CD4-positive, alpha-beta T cell treated with Interleukin-4 for 1 hour (primary cell): ENCODE results near the gene SPRY1.

Experiments
- DNase-seq, 2 donors: peaks; one replicate each; pipeline ENCODE4 v3.0.0-alpha.2; 2020 to 2022

Gene SPRY1, protein sequence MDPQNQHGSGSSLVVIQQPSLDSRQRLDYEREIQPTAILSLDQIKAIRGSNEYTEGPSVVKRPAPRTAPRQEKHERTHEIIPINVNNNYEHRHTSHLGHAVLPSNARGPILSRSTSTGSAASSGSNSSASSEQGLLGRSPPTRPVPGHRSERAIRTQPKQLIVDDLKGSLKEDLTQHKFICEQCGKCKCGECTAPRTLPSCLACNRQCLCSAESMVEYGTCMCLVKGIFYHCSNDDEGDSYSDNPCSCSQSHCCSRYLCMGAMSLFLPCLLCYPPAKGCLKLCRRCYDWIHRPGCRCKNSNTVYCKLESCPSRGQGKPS

GRCh38 chr4:123396307-123397143 is at the start of gene SPRY1:
Gene SPRY1 (plus strand): TSS chr4:123396795. CDS start chr4:123401592, 4,797 bp downstream.
- peak; percentile 78 to 80 for DNase-seq

GRCh38 chr4:123346951-123347350 is 49.6 kb upstream of the SPRY1 start:
- DNase-seq, result no peak

GRCh38 chr4:123348946-123349345 is 47.6 kb upstream of the SPRY1 start:
- DNase-seq, result no peak

DNA sequence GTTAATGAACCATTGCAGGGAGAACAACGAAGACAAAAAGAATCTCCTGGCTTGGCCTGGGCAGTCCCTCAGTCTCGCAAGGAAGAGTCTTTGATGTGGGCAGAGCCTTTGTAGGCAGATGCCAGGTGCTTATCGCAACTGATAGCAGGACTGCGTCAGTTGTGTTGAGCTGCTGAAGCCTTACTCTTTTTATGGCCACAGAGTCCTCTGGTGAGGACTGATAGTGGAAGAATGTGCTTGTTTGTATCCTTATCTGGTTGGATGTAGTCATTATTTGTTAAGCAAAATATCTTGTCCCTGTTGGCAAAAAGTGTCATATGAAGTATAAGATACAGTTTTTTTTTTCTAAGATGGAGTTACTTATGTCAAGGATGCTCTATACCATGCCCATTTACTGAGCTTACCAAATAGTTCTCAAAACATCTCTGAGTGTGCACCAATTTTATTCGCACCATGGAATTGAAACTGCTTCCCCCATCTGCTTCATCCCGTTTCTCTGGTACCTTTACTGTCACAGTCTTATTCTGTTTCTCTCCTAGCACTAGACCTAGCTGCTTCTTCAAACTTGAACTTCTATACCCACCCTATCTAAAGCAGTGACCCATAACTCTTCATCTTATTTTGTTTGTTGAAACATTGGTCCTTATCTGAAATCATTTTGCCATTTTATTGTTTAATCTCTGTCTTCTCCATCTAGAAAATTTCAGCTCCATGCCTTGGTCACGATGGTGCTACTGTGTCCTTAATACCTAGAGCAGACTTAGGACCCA is 47.0 kb upstream of the SPRY1 start:
- no peak for DNase-seq

- DNase-seq, result no peak
These were observed 46.4 kb upstream of the SPRY1 start for GRCh38 chr4:123350191-123350544.

DNA sequence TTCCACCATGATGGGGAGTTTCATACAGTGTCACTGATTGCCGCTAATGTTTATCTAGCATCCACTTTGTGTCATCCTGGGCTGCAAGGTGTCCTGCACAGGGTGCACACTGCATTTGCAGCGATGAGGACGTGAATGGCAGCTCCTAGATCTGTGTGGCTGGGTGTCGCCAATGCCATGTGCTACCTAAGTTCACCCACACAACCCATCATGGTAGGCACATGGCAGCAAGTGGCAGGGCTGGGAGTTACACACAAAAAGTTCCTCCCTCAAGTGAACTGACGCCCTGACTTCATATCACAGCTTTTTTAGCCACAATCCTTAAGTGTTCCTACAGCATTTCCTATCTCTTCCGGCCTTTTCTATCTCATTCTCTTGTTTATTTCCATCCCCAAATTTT is 45.9 kb upstream of the SPRY1 start:
- no peak for DNase-seq

DNA sequence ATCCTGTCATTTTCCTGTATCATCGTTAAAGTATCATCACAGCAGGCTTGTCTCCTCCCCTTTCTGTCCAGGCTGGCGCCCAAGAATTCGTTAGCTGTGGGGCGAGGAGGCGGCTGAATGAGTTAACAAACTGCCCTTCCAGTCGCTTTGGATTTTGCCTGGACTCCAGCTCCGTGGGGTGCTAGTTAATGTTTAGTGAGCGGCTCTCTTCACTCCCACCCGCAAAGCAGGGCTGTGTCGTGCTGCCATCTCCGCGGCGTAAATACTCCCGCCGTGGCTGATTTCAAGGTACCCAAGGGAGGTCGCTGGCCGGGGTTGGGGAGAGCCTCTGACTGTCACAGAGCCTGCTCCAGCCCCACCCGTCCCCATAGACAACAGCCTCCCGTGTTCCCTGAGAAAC is 44.9 kb upstream of the SPRY1 start:
- DNase-seq, result no peak

GRCh38 chr4:123352240-123352945 is 44.2 kb upstream of the SPRY1 start:
- DNase-seq, result no peak

- DNase-seq, result no peak
These were observed 43.6 kb upstream of the SPRY1 start for GRCh38 chr4:123352966-123353365.

DNA sequence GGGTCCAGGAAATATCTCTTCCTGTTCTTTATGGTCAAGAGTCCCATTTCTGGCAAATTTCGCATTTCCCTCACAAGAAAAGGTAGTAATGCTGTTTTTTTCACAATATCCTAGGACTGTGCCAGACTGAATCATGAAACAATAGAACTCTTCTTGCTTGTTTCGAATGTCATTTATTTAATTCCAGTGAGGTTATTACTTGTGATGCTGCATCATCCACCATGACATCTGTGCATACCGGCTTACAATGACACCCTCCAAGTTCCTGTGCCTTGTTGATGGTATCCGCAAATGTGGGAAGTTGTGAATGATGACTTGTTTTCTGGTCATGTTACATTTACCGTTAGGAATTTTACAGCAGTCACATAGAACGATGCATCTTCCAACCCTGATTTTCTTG is 42.9 kb upstream of the SPRY1 start:
- no peak for DNase-seq

- no peak for DNase-seq
These were observed 41.9 kb upstream of the SPRY1 start for GRCh38 chr4:123354701-123355100.

DNA sequence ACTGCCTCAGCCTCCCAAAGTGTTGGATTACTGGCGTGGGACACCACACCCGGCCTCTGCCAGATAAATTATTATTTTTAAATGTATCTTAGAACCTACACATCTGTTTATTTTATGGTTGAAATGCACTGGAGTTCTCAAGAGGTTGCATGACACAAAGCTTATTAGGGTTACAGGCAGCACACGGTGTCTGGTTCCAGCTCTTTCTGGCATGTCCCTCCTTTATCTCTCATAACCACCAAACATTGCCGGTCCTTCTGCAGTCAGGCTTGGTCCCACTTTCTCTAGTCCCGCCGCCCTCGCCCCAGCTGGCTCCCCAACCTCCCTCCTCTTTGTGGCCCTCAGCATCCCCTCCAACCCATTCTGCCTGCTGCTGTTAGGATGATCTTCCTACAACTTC is 39.7 kb upstream of the SPRY1 start:
- DNase-seq, result no peak

GRCh38 chr4:123359449-123360315 is 36.9 kb upstream of the SPRY1 start:
- DNase-seq, result no peak

DNA sequence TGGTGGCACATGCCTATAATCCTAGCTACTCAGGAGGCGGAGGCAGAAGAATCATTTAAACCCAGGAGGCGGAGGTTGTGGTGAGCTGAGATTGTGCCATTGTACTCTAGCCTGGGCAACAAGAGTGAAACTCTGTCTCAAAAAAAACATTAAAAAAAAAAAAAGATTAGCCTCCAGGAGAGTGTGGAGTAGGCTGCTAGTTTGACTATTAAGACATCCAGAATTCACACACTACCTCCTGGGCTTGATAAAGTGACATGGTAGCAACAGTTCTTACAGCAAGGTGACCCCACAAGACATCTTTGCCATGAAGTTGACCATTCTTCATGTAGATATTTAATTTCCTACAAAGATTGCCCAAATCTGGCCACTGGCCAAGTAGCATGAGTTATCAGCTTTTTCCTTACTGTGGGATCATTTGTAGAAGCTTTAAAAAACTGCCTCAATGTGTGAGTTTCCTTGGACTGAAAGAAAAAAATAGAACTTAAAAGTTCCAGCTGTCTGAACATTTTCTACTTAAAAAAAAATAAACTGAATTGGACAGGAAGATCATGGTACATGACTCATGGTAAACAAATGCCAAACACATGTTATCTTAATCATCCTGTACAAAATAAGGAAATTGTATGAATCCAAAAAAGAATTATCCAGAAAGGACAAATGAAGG is 35.3 kb upstream of the SPRY1 start:
- no peak for DNase-seq

- no peak for DNase-seq
These were observed 34.5 kb upstream of the SPRY1 start for GRCh38 chr4:123362103-123362502.

GRCh38 chr4:123363729-123364128 is 32.9 kb upstream of the SPRY1 start:
- no peak for DNase-seq

- DNase-seq, result no peak
These were observed 31.7 kb upstream of the SPRY1 start for GRCh38 chr4:123364906-123365305.

DNA sequence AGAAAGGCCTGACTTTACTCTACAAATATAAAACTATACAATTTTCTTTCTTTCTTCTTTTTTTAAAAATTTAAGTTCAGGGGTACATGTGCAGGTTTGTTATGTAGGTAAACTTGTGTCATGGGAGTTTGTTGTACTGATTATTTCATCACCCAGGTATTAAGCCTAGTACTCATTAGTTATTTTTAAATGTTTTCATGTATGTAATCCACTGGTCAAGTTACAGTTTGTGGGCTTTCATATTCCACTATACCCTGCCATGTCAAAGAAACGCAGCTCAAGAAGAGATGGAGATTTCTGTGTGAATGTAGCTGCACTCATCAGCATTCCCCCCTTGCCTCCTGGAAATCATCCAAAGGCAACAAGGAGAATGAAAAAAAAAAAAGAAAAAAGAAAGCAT is 31.2 kb upstream of the SPRY1 start:
- no peak for DNase-seq

DNA sequence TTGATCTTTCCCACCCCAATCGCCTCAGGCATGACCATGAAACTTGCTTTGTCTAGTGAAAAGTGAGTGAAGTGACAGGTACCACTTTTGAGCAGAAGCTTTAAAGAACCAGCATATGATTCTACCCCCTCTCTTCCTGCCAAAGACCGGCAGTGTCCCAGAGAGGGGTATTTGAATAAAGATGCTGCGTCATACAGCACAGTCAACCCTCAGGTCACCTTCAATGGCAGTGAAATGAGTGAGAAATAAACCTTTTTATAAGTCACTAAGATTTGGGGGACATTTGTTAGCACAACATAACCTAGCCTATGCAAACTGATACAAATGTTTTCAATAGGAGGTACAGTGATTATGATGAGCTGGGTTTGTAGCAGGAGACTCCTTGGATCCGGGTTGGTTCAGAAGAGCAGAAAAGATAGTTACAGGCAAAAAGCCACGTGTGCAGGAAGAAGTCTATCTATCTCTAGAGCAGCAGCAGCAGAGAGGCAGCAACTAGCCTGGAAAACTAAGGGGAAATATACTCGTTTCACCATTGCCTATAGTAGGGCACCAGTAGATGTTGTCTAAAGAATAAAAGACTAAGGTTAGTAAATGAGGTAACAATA is 30.3 kb upstream of the SPRY1 start:
- no peak for DNase-seq

DNA sequence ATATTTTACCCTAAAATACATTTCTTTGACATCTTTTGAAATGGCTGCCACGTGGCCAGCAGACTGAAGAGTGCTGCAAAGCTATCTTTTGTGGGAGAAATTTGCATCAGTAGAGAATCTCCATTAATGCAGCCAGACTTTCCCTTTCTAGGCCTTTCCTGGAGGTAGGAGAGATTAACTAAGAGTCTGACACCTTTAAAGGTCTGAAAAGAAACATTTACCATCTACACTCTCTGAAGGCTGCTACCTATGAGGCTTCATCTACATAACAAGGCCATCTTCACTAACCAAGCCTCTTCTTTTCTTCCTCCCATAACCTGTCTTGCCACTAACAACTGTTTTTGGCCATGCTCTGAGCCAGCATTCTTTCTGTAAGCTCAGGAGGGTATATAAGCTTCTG is 17.8 kb upstream of the SPRY1 start:
- no peak for DNase-seq

GRCh38 chr4:123379392-123379791 is 17.2 kb upstream of the SPRY1 start:
- DNase-seq, result no peak
